HL-60 (cell line): ENCODE data around the gene AKAP13.

Experiments used
- GABPA ChIP-seq: IDR thresholded peaks from 2 replicates; pipeline ENCODE4 v1.6.1; 2012; ENCODE audit warnings: low read depth
- POLR2AphosphoS5 ChIP-seq: IDR thresholded peaks from 2 replicates; pipeline ENCODE4 v1.6.1; 2012; ENCODE audit warnings: low read depth
- SPI1 ChIP-seq: IDR thresholded peaks from 2 replicates; pipeline ENCODE4 v1.6.1; 2012; ENCODE audit warnings: low read depth, mild to moderate bottlenecking, borderline replicate concordance
- TF ChIP-seq, protein P1 (sequence below): IDR thresholded peaks from one replicate; pipeline ENCODE4 v1.5.1; 2011; ENCODE audit warnings: low read length, control low read depth, inconsistent platforms; ENCODE audit not compliant: insufficient read depth
- TF ChIP-seq, protein P2 (sequence below): IDR thresholded peaks from 2 replicates; pipeline ENCODE4 v1.6.1; 2012; ENCODE audit warnings: low read depth; ENCODE audit not compliant: insufficient replicate concordance

DNA sequence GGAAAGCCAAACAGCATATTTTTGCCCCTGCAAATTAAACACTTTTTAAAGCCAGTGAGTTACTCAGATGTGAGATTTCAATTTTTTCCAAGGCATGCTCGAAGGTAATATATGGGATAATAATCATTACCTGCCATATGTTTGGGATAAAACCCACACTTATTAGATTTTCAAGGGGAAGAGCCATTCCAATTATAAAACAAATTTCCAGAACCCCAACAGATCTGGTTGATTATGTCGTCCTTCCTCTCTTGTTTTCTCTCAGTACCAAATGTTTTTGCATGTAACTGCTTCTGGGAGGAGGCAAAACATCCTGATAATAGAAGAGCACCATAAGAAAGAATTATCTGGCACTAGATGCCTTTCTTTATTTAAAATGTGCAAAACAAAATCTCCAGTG is 115.1 kb downstream of the AKAP13 start:
- TF ChIP-seq, protein P1, sequence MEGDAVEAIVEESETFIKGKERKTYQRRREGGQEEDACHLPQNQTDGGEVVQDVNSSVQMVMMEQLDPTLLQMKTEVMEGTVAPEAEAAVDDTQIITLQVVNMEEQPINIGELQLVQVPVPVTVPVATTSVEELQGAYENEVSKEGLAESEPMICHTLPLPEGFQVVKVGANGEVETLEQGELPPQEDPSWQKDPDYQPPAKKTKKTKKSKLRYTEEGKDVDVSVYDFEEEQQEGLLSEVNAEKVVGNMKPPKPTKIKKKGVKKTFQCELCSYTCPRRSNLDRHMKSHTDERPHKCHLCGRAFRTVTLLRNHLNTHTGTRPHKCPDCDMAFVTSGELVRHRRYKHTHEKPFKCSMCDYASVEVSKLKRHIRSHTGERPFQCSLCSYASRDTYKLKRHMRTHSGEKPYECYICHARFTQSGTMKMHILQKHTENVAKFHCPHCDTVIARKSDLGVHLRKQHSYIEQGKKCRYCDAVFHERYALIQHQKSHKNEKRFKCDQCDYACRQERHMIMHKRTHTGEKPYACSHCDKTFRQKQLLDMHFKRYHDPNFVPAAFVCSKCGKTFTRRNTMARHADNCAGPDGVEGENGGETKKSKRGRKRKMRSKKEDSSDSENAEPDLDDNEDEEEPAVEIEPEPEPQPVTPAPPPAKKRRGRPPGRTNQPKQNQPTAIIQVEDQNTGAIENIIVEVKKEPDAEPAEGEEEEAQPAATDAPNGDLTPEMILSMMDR = no peak
- TF ChIP-seq POLR2AphosphoS5 (no peak), GABPA (no peak), SPI1 (no peak)
- TF ChIP-seq, protein P2, sequence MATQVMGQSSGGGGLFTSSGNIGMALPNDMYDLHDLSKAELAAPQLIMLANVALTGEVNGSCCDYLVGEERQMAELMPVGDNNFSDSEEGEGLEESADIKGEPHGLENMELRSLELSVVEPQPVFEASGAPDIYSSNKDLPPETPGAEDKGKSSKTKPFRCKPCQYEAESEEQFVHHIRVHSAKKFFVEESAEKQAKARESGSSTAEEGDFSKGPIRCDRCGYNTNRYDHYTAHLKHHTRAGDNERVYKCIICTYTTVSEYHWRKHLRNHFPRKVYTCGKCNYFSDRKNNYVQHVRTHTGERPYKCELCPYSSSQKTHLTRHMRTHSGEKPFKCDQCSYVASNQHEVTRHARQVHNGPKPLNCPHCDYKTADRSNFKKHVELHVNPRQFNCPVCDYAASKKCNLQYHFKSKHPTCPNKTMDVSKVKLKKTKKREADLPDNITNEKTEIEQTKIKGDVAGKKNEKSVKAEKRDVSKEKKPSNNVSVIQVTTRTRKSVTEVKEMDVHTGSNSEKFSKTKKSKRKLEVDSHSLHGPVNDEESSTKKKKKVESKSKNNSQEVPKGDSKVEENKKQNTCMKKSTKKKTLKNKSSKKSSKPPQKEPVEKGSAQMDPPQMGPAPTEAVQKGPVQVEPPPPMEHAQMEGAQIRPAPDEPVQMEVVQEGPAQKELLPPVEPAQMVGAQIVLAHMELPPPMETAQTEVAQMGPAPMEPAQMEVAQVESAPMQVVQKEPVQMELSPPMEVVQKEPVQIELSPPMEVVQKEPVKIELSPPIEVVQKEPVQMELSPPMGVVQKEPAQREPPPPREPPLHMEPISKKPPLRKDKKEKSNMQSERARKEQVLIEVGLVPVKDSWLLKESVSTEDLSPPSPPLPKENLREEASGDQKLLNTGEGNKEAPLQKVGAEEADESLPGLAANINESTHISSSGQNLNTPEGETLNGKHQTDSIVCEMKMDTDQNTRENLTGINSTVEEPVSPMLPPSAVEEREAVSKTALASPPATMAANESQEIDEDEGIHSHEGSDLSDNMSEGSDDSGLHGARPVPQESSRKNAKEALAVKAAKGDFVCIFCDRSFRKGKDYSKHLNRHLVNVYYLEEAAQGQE = no peak
